ENCODE results near the gene ARID1B.

DNA sequence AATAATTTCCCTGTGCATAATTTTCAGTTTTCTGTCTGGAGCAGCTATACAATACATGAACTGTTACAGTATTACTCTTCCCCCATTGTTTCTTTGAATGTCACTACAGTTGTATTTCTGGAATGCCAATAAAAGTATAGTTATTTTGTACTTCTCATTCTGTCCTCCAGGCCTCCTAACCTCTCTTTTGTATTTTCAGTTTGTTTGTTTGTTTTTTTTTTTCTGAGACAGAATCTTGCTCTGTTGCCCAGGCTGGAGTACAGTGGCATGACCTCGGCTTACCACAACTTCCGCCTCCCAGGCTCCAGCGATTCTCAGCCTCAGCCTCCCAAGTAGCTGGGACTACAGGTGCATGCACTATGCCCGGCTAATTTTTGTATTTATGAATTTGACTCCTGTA, 16.8 kb upstream of the ARID1B start:
- TF ChIP-seq, protein P1, sequence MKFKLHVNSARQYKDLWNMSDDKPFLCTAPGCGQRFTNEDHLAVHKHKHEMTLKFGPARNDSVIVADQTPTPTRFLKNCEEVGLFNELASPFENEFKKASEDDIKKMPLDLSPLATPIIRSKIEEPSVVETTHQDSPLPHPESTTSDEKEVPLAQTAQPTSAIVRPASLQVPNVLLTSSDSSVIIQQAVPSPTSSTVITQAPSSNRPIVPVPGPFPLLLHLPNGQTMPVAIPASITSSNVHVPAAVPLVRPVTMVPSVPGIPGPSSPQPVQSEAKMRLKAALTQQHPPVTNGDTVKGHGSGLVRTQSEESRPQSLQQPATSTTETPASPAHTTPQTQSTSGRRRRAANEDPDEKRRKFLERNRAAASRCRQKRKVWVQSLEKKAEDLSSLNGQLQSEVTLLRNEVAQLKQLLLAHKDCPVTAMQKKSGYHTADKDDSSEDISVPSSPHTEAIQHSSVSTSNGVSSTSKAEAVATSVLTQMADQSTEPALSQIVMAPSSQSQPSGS (IDR thresholded peaks at IDR 0.05; ENCODE audit: low read length) = no peak
- TF ChIP-seq JUNB (IDR thresholded peaks at IDR 0.05) = no peak
- no peak for TF ChIP-seq POLR2AphosphoS5 (IDR thresholded peaks at IDR 0.05; ENCODE audit: low read length)
- TF ChIP-seq CEBPB (IDR thresholded peaks at IDR 0.05; ENCODE audit: borderline replicate concordance in 1 of 2, low read depth in 2 of 2, low read length in 2 of 2) = no peak
- TF ChIP-seq, protein P2, sequence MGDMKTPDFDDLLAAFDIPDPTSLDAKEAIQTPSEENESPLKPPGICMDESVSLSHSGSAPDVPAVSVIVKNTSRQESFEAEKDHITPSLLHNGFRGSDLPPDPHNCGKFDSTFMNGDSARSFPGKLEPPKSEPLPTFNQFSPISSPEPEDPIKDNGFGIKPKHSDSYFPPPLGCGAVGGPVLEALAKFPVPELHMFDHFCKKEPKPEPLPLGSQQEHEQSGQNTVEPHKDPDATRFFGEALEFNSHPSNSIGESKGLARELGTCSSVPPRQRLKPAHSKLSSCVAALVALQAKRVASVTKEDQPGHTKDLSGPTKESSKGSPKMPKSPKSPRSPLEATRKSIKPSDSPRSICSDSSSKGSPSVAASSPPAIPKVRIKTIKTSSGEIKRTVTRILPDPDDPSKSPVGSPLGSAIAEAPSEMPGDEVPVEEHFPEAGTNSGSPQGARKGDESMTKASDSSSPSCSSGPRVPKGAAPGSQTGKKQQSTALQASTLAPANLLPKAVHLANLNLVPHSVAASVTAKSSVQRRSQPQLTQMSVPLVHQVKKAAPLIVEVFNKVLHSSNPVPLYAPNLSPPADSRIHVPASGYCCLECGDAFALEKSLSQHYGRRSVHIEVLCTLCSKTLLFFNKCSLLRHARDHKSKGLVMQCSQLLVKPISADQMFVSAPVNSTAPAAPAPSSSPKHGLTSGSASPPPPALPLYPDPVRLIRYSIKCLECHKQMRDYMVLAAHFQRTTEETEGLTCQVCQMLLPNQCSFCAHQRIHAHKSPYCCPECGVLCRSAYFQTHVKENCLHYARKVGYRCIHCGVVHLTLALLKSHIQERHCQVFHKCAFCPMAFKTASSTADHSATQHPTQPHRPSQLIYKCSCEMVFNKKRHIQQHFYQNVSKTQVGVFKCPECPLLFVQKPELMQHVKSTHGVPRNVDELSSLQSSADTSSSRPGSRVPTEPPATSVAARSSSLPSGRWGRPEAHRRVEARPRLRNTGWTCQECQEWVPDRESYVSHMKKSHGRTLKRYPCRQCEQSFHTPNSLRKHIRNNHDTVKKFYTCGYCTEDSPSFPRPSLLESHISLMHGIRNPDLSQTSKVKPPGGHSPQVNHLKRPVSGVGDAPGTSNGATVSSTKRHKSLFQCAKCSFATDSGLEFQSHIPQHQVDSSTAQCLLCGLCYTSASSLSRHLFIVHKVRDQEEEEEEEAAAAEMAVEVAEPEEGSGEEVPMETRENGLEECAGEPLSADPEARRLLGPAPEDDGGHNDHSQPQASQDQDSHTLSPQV (IDR thresholded peaks at IDR 0.05) = no peak
- TF ChIP-seq, protein P3, sequence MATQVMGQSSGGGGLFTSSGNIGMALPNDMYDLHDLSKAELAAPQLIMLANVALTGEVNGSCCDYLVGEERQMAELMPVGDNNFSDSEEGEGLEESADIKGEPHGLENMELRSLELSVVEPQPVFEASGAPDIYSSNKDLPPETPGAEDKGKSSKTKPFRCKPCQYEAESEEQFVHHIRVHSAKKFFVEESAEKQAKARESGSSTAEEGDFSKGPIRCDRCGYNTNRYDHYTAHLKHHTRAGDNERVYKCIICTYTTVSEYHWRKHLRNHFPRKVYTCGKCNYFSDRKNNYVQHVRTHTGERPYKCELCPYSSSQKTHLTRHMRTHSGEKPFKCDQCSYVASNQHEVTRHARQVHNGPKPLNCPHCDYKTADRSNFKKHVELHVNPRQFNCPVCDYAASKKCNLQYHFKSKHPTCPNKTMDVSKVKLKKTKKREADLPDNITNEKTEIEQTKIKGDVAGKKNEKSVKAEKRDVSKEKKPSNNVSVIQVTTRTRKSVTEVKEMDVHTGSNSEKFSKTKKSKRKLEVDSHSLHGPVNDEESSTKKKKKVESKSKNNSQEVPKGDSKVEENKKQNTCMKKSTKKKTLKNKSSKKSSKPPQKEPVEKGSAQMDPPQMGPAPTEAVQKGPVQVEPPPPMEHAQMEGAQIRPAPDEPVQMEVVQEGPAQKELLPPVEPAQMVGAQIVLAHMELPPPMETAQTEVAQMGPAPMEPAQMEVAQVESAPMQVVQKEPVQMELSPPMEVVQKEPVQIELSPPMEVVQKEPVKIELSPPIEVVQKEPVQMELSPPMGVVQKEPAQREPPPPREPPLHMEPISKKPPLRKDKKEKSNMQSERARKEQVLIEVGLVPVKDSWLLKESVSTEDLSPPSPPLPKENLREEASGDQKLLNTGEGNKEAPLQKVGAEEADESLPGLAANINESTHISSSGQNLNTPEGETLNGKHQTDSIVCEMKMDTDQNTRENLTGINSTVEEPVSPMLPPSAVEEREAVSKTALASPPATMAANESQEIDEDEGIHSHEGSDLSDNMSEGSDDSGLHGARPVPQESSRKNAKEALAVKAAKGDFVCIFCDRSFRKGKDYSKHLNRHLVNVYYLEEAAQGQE (IDR thresholded peaks at IDR 0.05; ENCODE audit: low read depth, low read length) = no peak
- no peak for TF ChIP-seq EZH2 (IDR thresholded peaks at IDR 0.05; ENCODE audit: borderline replicate concordance, control insufficient read depth, low read depth, low read length)
- no peak for TF ChIP-seq ZNF217 (IDR thresholded peaks at IDR 0.05)
- no peak for TF ChIP-seq ZNF207 (IDR thresholded peaks at IDR 0.05; ENCODE audit: borderline replicate concordance)

Measured in GM12878 (cell line).